GM18951 (cell line): ENCODE data around the gene KRTAP4-4.

Experiments used
- POLR2A ChIP-seq: IDR thresholded peaks from 4 replicates; pipeline ENCODE4 v1.6.1; 2011; ENCODE audit warnings: mild to moderate bottlenecking; ENCODE audit not compliant: insufficient read length, insufficient read depth; ENCODE audit errors: extremely low read depth
- in situ Hi-C: fragments of 300-500 bp; cut with MboI; formaldehyde crosslinking; loops from one replicate; pipeline ENCODE4 v1.12.0; 2022; ENCODE audit warnings: low sequenced_read_pairs, mixed read lengths, inconsistent platforms; ENCODE audit not compliant: unreplicated experiment

Gene KRTAP4-4

GRCh38 chr17:41111151-41111885 lies 49.2 kb downstream of the KRTAP4-4 start:
- in situ Hi-C loops, result no loop called here
- no peak for TF ChIP-seq POLR2A
